GM23338 (cell line): ENCODE measurements around the gene U2AF1L4. TPM values are rescaled to one million over a fixed set of nuclear protein-coding genes. Genes with fewer than 3 reads are reported as not detected.

ENCODE experiments used
- ATAC-seq: fragments of 200-7000 bp; cut with Tn5 transposase; 3 replicates; pipeline ENCODE4 v1.9.1; 2020
- DNase-seq: peaks from one replicate; pipeline ENCODE4 v3.0.0-alpha.2; 2015; ENCODE audit warnings: low spot score
- H2AFZ ChIP-seq: fragments of 200-600 bp; sonication (generic); 2 replicates; pipeline ENCODE4 v1.8.0; 2016; ENCODE audit warnings: antibody characterized with exemption, mild to moderate bottlenecking, moderate library complexity
- H3F3A ChIP-seq: fragments of 200-600 bp; sonication (generic); replicated peaks from 2 replicates; pipeline ENCODE4 v1.8.0; 2017; ENCODE audit warnings: antibody characterized with exemption, mixed run types, low read depth
- H3K27ac ChIP-seq: fragments of 200-600 bp; sonication (generic); 2 replicates; pipeline ENCODE4 v1.6.1; 2016; ENCODE audit warnings: low read depth
- H3K27me3 ChIP-seq: fragments of 200-600 bp; sonication (generic); 2 replicates; pipeline ENCODE4 v1.8.0; 2016; ENCODE audit warnings: mild to moderate bottlenecking, mixed run types, moderate library complexity; ENCODE audit not compliant: insufficient read depth
- H3K36me3 ChIP-seq: fragments of 200-600 bp; sonication (generic); 2 replicates; pipeline ENCODE4 v1.8.0; 2016; ENCODE audit warnings: mild to moderate bottlenecking; ENCODE audit not compliant: insufficient read depth
- H3K4me1 ChIP-seq: fragments of 200-600 bp; sonication (generic); 2 replicates; pipeline ENCODE4 v1.8.0; 2016; ENCODE audit warnings: mild to moderate bottlenecking, moderate library complexity; ENCODE audit not compliant: insufficient read depth
- H3K4me2 ChIP-seq: fragments of 200-600 bp; sonication (generic); 2 replicates; pipeline ENCODE4 v1.7.1; 2017; ENCODE audit warnings: mixed run types
- H3K4me3 ChIP-seq: fragments of 200-600 bp; sonication (generic); 2 replicates; pipeline ENCODE4 v1.6.1; 2016; ENCODE audit warnings: mixed run types
- H3K79me2 ChIP-seq: fragments of 200-600 bp; sonication (generic); replicated peaks from 2 replicates; pipeline ENCODE4 v1.8.0; 2017; ENCODE audit warnings: mild to moderate bottlenecking; ENCODE audit not compliant: insufficient read depth
- H3K9me2 ChIP-seq: fragments of 200-600 bp; sonication (generic); 2 replicates; pipeline ENCODE4 v1.8.0; 2017; ENCODE audit not compliant: insufficient read depth
- H4K20me1 ChIP-seq: fragments of 200-600 bp; sonication (generic); replicated peaks from 2 replicates; pipeline ENCODE4 v1.8.0; 2017; ENCODE audit warnings: mild to moderate bottlenecking; ENCODE audit not compliant: insufficient read depth
- H3K27ac Mint-ChIP-seq: 2 replicates; pipeline ENCODE4 v1.8.0; 2020; ENCODE audit warnings: inconsistent platforms, mild to moderate bottlenecking, moderate library complexity, mixed read lengths
- H3K27me3 Mint-ChIP-seq: 3 replicates; pipeline ENCODE4 v1.8.0; 2022; ENCODE audit warnings: low read depth, mild to moderate bottlenecking, moderate library complexity, mixed read lengths, inconsistent platforms; ENCODE audit not compliant: insufficient read depth, poor library complexity
- H3K36me3 Mint-ChIP-seq: 3 replicates; pipeline ENCODE4 v1.8.0; 2021; ENCODE audit warnings: low read depth, mild to moderate bottlenecking, inconsistent platforms, moderate library complexity, mixed read lengths
- H3K4me1 Mint-ChIP-seq: 3 replicates; pipeline ENCODE4 v1.8.0; 2020; ENCODE audit warnings: mild to moderate bottlenecking, inconsistent platforms, mixed read lengths
- H3K4me3 Mint-ChIP-seq: 3 replicates; pipeline ENCODE4 v1.8.0; 2021; ENCODE audit warnings: moderate library complexity, mild to moderate bottlenecking, inconsistent platforms, mixed read lengths
- H3K9me3 Mint-ChIP-seq: 3 replicates; pipeline ENCODE4 v1.8.0; 2020; ENCODE audit warnings: moderate library complexity, mild to moderate bottlenecking, inconsistent platforms, mixed read lengths
- CREB1 ChIP-seq: fragments of 250-450 bp; sonication (Bioruptor Pico); IDR thresholded peaks from 2 replicates; pipeline ENCODE4 v1.5.0; 2020; ENCODE audit warnings: low read depth, mild to moderate bottlenecking, moderate library complexity
- CTCF ChIP-seq, 2 experiments: fragments of 200-600 bp in 1 of 2; sonication (generic) in 1 of 2; conservative IDR thresholded peaks; 2 replicates each; pipeline versions ENCODE4 v1.5.1 to v1.6.1; 2016 to 2017; ENCODE audit warnings: antibody characterized with exemption in 2 of 2, low read depth in 2 of 2, mild to moderate bottlenecking in 2 of 2, moderate library complexity in 1 of 2
- EZH2 ChIP-seq: fragments of 200-600 bp; sonication (generic); IDR thresholded peaks from one replicate; pipeline ENCODE4 v1.8.0; 2017; ENCODE audit warnings: antibody characterized with exemption, mild to moderate bottlenecking, low read depth; ENCODE audit not compliant: unreplicated experiment
- NANOG ChIP-seq: IDR thresholded peaks from 2 replicates; pipeline ENCODE4 v1.6.1; 2016; ENCODE audit warnings: antibody characterized with exemption, borderline replicate concordance
- STAT1 ChIP-seq: IDR thresholded peaks from one replicate; pipeline ENCODE4 v1.6.1; 2016; ENCODE audit warnings: antibody characterized with exemption; ENCODE audit not compliant: unreplicated experiment
- ZNF114 ChIP-seq: fragments of 250-450 bp; sonication (Bioruptor Pico); IDR thresholded peaks from 2 replicates; pipeline ENCODE4 v1.5.0; 2020; ENCODE audit warnings: mild to moderate bottlenecking, moderate library complexity
- ZNF331 ChIP-seq: fragments of 250-450 bp; sonication (Bioruptor Pico); IDR thresholded peaks from 2 replicates; pipeline ENCODE4 v1.5.0; 2020; ENCODE audit warnings: low read depth, mild to moderate bottlenecking, moderate library complexity
- polyA plus RNA-seq: library from polyadenylated mRNA; unstranded; fragments of >200 nt; fragmentation: Nextera tagmentation; extraction: Ambion mirVana; gene quantifications from 2 replicates; pipeline ENCODE4 v1.2.1, GENCODE V29; 2016
- total RNA-seq: library from RNA; depleted of rRNA; stranded (reverse); fragments of >200 nt; shearing (Covaris generic); gene quantifications from 2 replicates; pipeline ENCODE4 v1.2.3, GENCODE V29; 2014
- TF ChIP-seq, protein P1 (sequence below): IDR thresholded peaks from one replicate; pipeline ENCODE4 v1.6.1; 2018; ENCODE audit warnings: antibody characterized with exemption; ENCODE audit not compliant: unreplicated experiment

The U2AF1L4 gene
- total and polyA plus RNA-seq, 2 experiments from 2014 or later = 13.1 to 23.7 TPM

DNA sequence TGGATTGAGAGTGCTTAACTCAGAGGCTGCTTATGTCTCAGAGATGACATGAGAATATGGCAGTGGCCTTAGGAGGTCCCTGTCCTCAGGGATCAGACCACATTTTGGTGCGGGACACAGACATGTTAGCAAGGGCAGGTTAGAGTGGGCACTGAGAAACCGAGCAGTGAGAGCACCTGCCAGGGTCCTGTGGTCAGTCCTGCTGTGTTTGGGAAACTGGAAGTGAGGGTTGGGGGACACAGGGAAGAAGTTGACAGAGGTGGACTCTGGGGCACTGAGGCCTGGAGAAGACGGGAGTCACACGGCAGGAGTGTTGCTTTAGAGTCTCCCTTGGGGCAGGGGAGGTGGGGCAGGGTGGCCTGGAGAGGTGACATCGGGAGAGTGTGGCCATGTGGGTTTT, 10.3 kb downstream of the U2AF1L4 start (continued):
- TF ChIP-seq CTCF (conservative IDR thresholded peaks at IDR 0.05; ENCODE audit: low read depth in 2 of 2) = no peak

GRCh38 chr19:35734273-35734672, 10.9 kb downstream of the U2AF1L4 start:
- Mint-ChIP-seq H3K4me1 (no peaks in the 10 kb centered on the region), H3K9me3 (no peaks in the 10 kb centered on the region; the same call in 2 of the 3 replicates), H3K4me3 (no peak overlapping the region; the same call in 2 of the 3 replicates), H3K27me3 (peaks cover 5% of the 10 kb centered on the region), H3K27ac (no peak overlapping the region), H3K36me3 (peaks cover 72% of the 10 kb centered on the region)
- DNase-seq (no peak), ATAC-seq (no peak)
- H3K4me3 ChIP-seq = no peak overlapping the region
- no peak overlapping the region for H3K4me2 ChIP-seq
- H4K20me1 ChIP-seq = no peaks in the 10 kb centered on the region; the same call in 1 of the 2 replicates
- H2AFZ ChIP-seq = no peak overlapping the region
- no peaks in the 10 kb centered on the region for H3K9me2 ChIP-seq
- no peaks in the 10 kb centered on the region for H3K79me2 ChIP-seq
- no peaks in the 10 kb centered on the region for H3F3A ChIP-seq
- H3K4me1 ChIP-seq = no peaks in the 10 kb centered on the region
- H3K36me3 ChIP-seq = peaks cover 7% of the 10 kb centered on the region; the same call in 1 of the 2 replicates
- no peak overlapping the region for H3K27ac ChIP-seq
- H3K27me3 ChIP-seq = no peaks in the 10 kb centered on the region
- TF ChIP-seq CREB1 (no peak), CTCF (conservative IDR thresholded peaks at IDR 0.05; ENCODE audit: low read depth in 2 of 2) (no peak), ZNF331 (no peak), EZH2 (no peak), NANOG (no peak), STAT1 (no peak), ZNF114 (CRISPR knock-in tag) (no peak)
- TF ChIP-seq, protein P1, sequence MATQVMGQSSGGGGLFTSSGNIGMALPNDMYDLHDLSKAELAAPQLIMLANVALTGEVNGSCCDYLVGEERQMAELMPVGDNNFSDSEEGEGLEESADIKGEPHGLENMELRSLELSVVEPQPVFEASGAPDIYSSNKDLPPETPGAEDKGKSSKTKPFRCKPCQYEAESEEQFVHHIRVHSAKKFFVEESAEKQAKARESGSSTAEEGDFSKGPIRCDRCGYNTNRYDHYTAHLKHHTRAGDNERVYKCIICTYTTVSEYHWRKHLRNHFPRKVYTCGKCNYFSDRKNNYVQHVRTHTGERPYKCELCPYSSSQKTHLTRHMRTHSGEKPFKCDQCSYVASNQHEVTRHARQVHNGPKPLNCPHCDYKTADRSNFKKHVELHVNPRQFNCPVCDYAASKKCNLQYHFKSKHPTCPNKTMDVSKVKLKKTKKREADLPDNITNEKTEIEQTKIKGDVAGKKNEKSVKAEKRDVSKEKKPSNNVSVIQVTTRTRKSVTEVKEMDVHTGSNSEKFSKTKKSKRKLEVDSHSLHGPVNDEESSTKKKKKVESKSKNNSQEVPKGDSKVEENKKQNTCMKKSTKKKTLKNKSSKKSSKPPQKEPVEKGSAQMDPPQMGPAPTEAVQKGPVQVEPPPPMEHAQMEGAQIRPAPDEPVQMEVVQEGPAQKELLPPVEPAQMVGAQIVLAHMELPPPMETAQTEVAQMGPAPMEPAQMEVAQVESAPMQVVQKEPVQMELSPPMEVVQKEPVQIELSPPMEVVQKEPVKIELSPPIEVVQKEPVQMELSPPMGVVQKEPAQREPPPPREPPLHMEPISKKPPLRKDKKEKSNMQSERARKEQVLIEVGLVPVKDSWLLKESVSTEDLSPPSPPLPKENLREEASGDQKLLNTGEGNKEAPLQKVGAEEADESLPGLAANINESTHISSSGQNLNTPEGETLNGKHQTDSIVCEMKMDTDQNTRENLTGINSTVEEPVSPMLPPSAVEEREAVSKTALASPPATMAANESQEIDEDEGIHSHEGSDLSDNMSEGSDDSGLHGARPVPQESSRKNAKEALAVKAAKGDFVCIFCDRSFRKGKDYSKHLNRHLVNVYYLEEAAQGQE = no peak
